Measurements from ENCODE around the gene ZFP62. TPM values are rescaled to one million over a fixed set of nuclear protein-coding genes. Genes with fewer than 3 reads are reported as not detected.

The ZFP62 gene
- total and polyA plus RNA-seq, 2 donors (not counting 1 experiment from before 2014, with no cell fraction given): 14.4 to 24.1 TPM

- Histone ChIP-seq H2AFZ (ENCODE audit: low read length) (no peak overlapping the region), H3K27me3 (ENCODE audit: control insufficient read depth, insufficient read depth, low read length) (no peaks in the 10 kb centered on the region), H3K4me1 (ENCODE audit: control insufficient read depth, extremely low read depth, insufficient read depth, low read length) (no peaks in the 10 kb centered on the region), H3K4me3 (replicated peaks in 1 of 4; ENCODE audit: control extremely low read depth in 1 of 4, insufficient read depth in 1 of 4, low read depth in 3 of 4, low read length in 4 of 4) (no peak overlapping the region), H4K20me1 (ENCODE audit: control insufficient read depth, extremely low read depth, insufficient read depth, low read length) (no peaks in the 10 kb centered on the region), H3K27ac (ENCODE audit: insufficient read depth, low read length) (no peak overlapping the region), H3K36me3 (ENCODE audit: control insufficient read depth, insufficient read depth, low read length) (peaks cover 2% of the 10 kb centered on the region), H3K79me2 (ENCODE audit: control insufficient read depth, insufficient read depth, low read length) (no peaks in the 10 kb centered on the region), H3K4me2 (ENCODE audit: extremely low read depth, insufficient read depth, low read length) (no peak overlapping the region), H3K9me3 (ENCODE audit: control insufficient read depth, insufficient read depth, low read depth, low read length) (no peaks in the 10 kb centered on the region), H3K9ac (ENCODE audit: insufficient read depth, low read length) (no peak overlapping the region)
- TF ChIP-seq EZH2 (IDR thresholded peaks at IDR 0.05; ENCODE audit: low read length, missing control alignments) (no peak), CTCF (conservative IDR thresholded peaks at IDR 0.05 in 1 of 2, IDR thresholded peaks at IDR 0.05 in 1 of 2; ENCODE audit: low read depth in 1 of 2, low read length in 2 of 2) (no peak)
- no peak for DNase-seq (ENCODE audit: low read depth in 2 of 2)
Measured at GRCh38 chr5:180839935-180840334, 21.1 kb downstream of the ZFP62 start.

GRCh38 chr5:180839227-180839626, 21.8 kb downstream of the ZFP62 start:
- H3K36me3 ChIP-seq (ENCODE audit: control insufficient read depth, insufficient read depth, low read length): peaks cover 3% of the 10 kb centered on the region
- H3K27ac ChIP-seq (ENCODE audit: insufficient read depth, low read length): no peak overlapping the region
- H3K4me1 ChIP-seq (ENCODE audit: control insufficient read depth, extremely low read depth, insufficient read depth, low read length): no peaks in the 10 kb centered on the region
- H4K20me1 ChIP-seq (ENCODE audit: control insufficient read depth, extremely low read depth, insufficient read depth, low read length): no peaks in the 10 kb centered on the region
- no peak overlapping the region for H3K4me2 ChIP-seq (ENCODE audit: extremely low read depth, insufficient read depth, low read length)
- H3K27me3 ChIP-seq (ENCODE audit: control insufficient read depth, insufficient read depth, low read length): no peaks in the 10 kb centered on the region
- TF ChIP-seq EZH2 (IDR thresholded peaks at IDR 0.05; ENCODE audit: low read length, missing control alignments): no peak
- TF ChIP-seq CTCF (conservative IDR thresholded peaks at IDR 0.05 in 1 of 2, IDR thresholded peaks at IDR 0.05 in 1 of 2; ENCODE audit: low read depth in 1 of 2, low read length in 2 of 2): no peak
- no peak overlapping the region for H3K4me3 ChIP-seq (replicated peaks in 1 of 4; ENCODE audit: control extremely low read depth in 1 of 4, insufficient read depth in 1 of 4, low read depth in 3 of 4, low read length in 4 of 4)
- no peaks in the 10 kb centered on the region for H3K9me3 ChIP-seq (ENCODE audit: control insufficient read depth, insufficient read depth, low read depth, low read length)
- no peak overlapping the region for H3K9ac ChIP-seq (ENCODE audit: insufficient read depth, low read length)
- DNase-seq (ENCODE audit: low read depth in 2 of 2): no peak
- H3K79me2 ChIP-seq (ENCODE audit: control insufficient read depth, insufficient read depth, low read length): no peaks in the 10 kb centered on the region
- no peak overlapping the region for H2AFZ ChIP-seq (ENCODE audit: low read length)

- Histone ChIP-seq H3K27ac (ENCODE audit: insufficient read depth, low read length) (no peak overlapping the region), H3K9ac (ENCODE audit: insufficient read depth, low read length) (no peak overlapping the region), H2AFZ (ENCODE audit: low read length) (no peak overlapping the region), H4K20me1 (ENCODE audit: control insufficient read depth, extremely low read depth, insufficient read depth, low read length) (no peaks in the 10 kb centered on the region), H3K9me3 (ENCODE audit: control insufficient read depth, insufficient read depth, low read depth, low read length) (no peaks in the 10 kb centered on the region), H3K4me2 (ENCODE audit: extremely low read depth, insufficient read depth, low read length) (no peak overlapping the region), H3K4me3 (replicated peaks in 1 of 4; ENCODE audit: control extremely low read depth in 1 of 4, insufficient read depth in 1 of 4, low read depth in 3 of 4, low read length in 4 of 4) (no peak overlapping the region), H3K36me3 (ENCODE audit: control insufficient read depth, insufficient read depth, low read length) (peaks cover 3% of the 10 kb centered on the region), H3K79me2 (ENCODE audit: control insufficient read depth, insufficient read depth, low read length) (no peaks in the 10 kb centered on the region), H3K27me3 (ENCODE audit: control insufficient read depth, insufficient read depth, low read length) (no peaks in the 10 kb centered on the region), H3K4me1 (ENCODE audit: control insufficient read depth, extremely low read depth, insufficient read depth, low read length) (no peaks in the 10 kb centered on the region)
- TF ChIP-seq EZH2 (IDR thresholded peaks at IDR 0.05; ENCODE audit: low read length, missing control alignments) (no peak), CTCF (conservative IDR thresholded peaks at IDR 0.05 in 1 of 2, IDR thresholded peaks at IDR 0.05 in 1 of 2; ENCODE audit: low read depth in 1 of 2, low read length in 2 of 2) (no peak)
- DNase-seq (ENCODE audit: low read depth in 2 of 2): no peak
Measured at GRCh38 chr5:180837478-180837877, 23.6 kb downstream of the ZFP62 start.
